IMR-90 (cell line): ENCODE results near the gene RNF32. TPM values are rescaled to one million over a fixed set of nuclear protein-coding genes. Genes with fewer than 3 reads are reported as not detected.

Experiments used
- ATAC-seq: fragments of 200-7000 bp; cut with Tn5 transposase; 2 replicates; pipeline ENCODE4 v1.9.1; 2020; ENCODE audit warnings: low read depth, mild to moderate bottlenecking, moderate library complexity
- BruUV-seq: library from RNA; stranded (reverse); fragments of 400-500 nt; replicated peaks from 2 replicates; lab custom pipeline; 2021; lab: Mats Ljungman, UMichigan
- CTCF ChIA-PET: fragments of 300-600 bp; formaldehyde crosslinking; extraction: SDS; loops from one replicate; lab custom pipeline; 2021; ENCODE audit warnings: antibody characterized with exemption; lab: Yijun Ruan, JAX
- POLR2A ChIA-PET: fragments of 300-600 bp; sonication (Branson Sonifier 250); formaldehyde crosslinking; loops from one replicate; lab custom pipeline; 2022; ENCODE audit warnings: antibody characterized with exemption; ENCODE audit not compliant: unreplicated experiment; lab: Charles Lee
- DNase-seq: peaks from one replicate; pipeline ENCODE4 v3.0.0; 2013
- H2AFZ ChIP-seq: replicated peaks from 2 replicates; pipeline ENCODE3; 2013; ENCODE audit warnings: low read length, mild to moderate bottlenecking; ENCODE audit not compliant: poor library complexity
- H2AK5ac ChIP-seq: 2 replicates; pipeline ENCODE4 v1.6.1; 2013; ENCODE audit warnings: low read depth, low read length, inconsistent platforms
- H2AK9ac ChIP-seq: replicated peaks from 2 replicates; pipeline ENCODE3; 2013; ENCODE audit warnings: mild to moderate bottlenecking, low read depth, low read length, moderate library complexity; ENCODE audit not compliant: poor library complexity
- H2BK120ac ChIP-seq: 2 replicates; pipeline ENCODE4 v1.6.1; 2013; ENCODE audit warnings: low read depth, low read length, inconsistent platforms
- H2BK15ac ChIP-seq: 3 replicates; pipeline ENCODE4 v1.6.1; 2013; ENCODE audit warnings: low read depth, low read length, inconsistent platforms
- H2BK20ac ChIP-seq: 2 replicates; pipeline ENCODE4 v1.6.1; 2013; ENCODE audit warnings: low read depth, mild to moderate bottlenecking, inconsistent platforms, low read length, moderate library complexity
- H2BK5ac ChIP-seq: 2 replicates; pipeline ENCODE4 v1.6.1; 2013; ENCODE audit warnings: mild to moderate bottlenecking, low read depth, low read length, inconsistent platforms; ENCODE audit not compliant: poor library complexity, severe bottlenecking
- H3K14ac ChIP-seq: replicated peaks from 2 replicates; pipeline ENCODE4 v1.6.1; 2013; ENCODE audit warnings: low read depth, low read length, inconsistent platforms
- H3K18ac ChIP-seq: 2 replicates; pipeline ENCODE4 v1.6.1; 2013; ENCODE audit warnings: low read depth, low read length, control low read depth
- H3K23ac ChIP-seq: 2 replicates; pipeline ENCODE4 v1.6.1; 2013; ENCODE audit warnings: low read depth, low read length, inconsistent platforms
- H3K27ac ChIP-seq: 2 replicates; pipeline ENCODE4 v1.5.1; 2013; ENCODE audit warnings: mild to moderate bottlenecking, control low read depth, low read length; ENCODE audit not compliant: insufficient read depth
- H3K27me3 ChIP-seq: 2 replicates; pipeline ENCODE4 v1.6.1; 2013; ENCODE audit warnings: low read length; ENCODE audit not compliant: control insufficient read depth, insufficient read depth
- H3K36me3 ChIP-seq: 2 replicates; pipeline ENCODE4 v1.6.1; 2013; ENCODE audit warnings: low read length, mixed read lengths; ENCODE audit not compliant: control insufficient read depth, insufficient read depth
- H3K4ac ChIP-seq: 2 replicates; pipeline ENCODE4 v1.6.1; 2013; ENCODE audit warnings: low read depth, low read length, inconsistent platforms
- H3K4me1 ChIP-seq: 2 replicates; pipeline ENCODE4 v1.6.1; 2013; ENCODE audit warnings: low read length, mixed read lengths; ENCODE audit not compliant: control insufficient read depth, insufficient read depth
- H3K4me2 ChIP-seq: 2 replicates; pipeline ENCODE4 v1.6.1; 2013; ENCODE audit warnings: low read depth, mild to moderate bottlenecking, control low read depth, low read length, moderate library complexity
- H3K4me3 ChIP-seq: 2 replicates; pipeline ENCODE4 v1.5.1; 2013; ENCODE audit warnings: low read depth, mild to moderate bottlenecking, control low read depth, low read length, moderate library complexity; ENCODE audit not compliant: insufficient read depth
- H3K56ac ChIP-seq: 2 replicates; pipeline ENCODE4 v1.6.1; 2013; ENCODE audit warnings: low read length, inconsistent platforms; ENCODE audit not compliant: insufficient read depth; ENCODE audit errors: extremely low read depth
- H3K79me1 ChIP-seq, 2 experiments: 2 replicates each; pipeline ENCODE4 v1.6.1; 2013; ENCODE audit warnings: low read length in 2 of 2, inconsistent platforms in 1 of 2, low read depth in 1 of 2
- H3K9ac ChIP-seq: 2 replicates; pipeline ENCODE4 v1.6.1; 2013; ENCODE audit warnings: low read depth, low read length, control low read depth
- H3K9me1 ChIP-seq: 2 replicates; pipeline ENCODE4 v1.6.1; 2013; ENCODE audit warnings: low read length, inconsistent platforms; ENCODE audit not compliant: insufficient read depth
- H3K9me3 ChIP-seq: 2 replicates; pipeline ENCODE4 v1.6.1; 2013; ENCODE audit warnings: low read length; ENCODE audit not compliant: control insufficient read depth, insufficient read depth
- H4K20me1 ChIP-seq: 2 replicates; pipeline ENCODE4 v1.6.1; 2013; ENCODE audit warnings: low read length, inconsistent platforms; ENCODE audit not compliant: insufficient read depth
- H4K5ac ChIP-seq: 2 replicates; pipeline ENCODE4 v1.6.1; 2013; ENCODE audit warnings: mild to moderate bottlenecking, low read depth, low read length, control low read depth
- H4K8ac ChIP-seq, 2 experiments: 2 replicates each; pipeline ENCODE4 v1.6.1; 2013; ENCODE audit warnings: low read depth in 2 of 2, low read length in 2 of 2, control low read depth in 1 of 2, inconsistent platforms in 1 of 2
- H4K91ac ChIP-seq: 2 replicates; pipeline ENCODE4 v1.6.1; 2013; ENCODE audit warnings: low read depth, low read length, inconsistent platforms; ENCODE audit not compliant: insufficient read depth
- BHLHE40 ChIP-seq: fragments of 150-350 bp; IDR thresholded peaks from 2 replicates; pipeline ENCODE4 v1.6.1; 2016; ENCODE audit warnings: mild to moderate bottlenecking, low read depth, low read length
- CEBPB ChIP-seq: IDR thresholded peaks from 2 replicates; pipeline ENCODE4 v1.6.1; 2012; ENCODE audit warnings: low read depth, low read length, improper control_type of control experiment
- CHD1 ChIP-seq: IDR thresholded peaks from 2 replicates; pipeline ENCODE4 v1.6.1; 2012; ENCODE audit warnings: low read depth, low read length, improper control_type of control experiment
- FOS ChIP-seq: fragments of 150-350 bp; IDR thresholded peaks from 2 replicates; pipeline ENCODE4 v1.6.1; 2016; ENCODE audit warnings: low read depth, low read length
- MAFK ChIP-seq: IDR thresholded peaks from 2 replicates; pipeline ENCODE4 v1.6.1; 2012; ENCODE audit warnings: low read depth, low read length, improper control_type of control experiment
- MAZ ChIP-seq: IDR thresholded peaks from 2 replicates; pipeline ENCODE4 v1.6.1; 2012; ENCODE audit warnings: low read depth, mild to moderate bottlenecking, low read length, improper control_type of control experiment, moderate library complexity, borderline replicate concordance
- MXI1 ChIP-seq: IDR thresholded peaks from 2 replicates; pipeline ENCODE4 v1.6.1; 2012; ENCODE audit warnings: low read depth, mild to moderate bottlenecking, low read length, moderate library complexity, borderline replicate concordance
- NFE2L2 ChIP-seq: fragments of 150-350 bp; IDR thresholded peaks from 2 replicates; pipeline ENCODE4 v1.6.1; 2016; ENCODE audit warnings: low read depth, mild to moderate bottlenecking, low read length
- POLR2A ChIP-seq: IDR thresholded peaks from 2 replicates; pipeline ENCODE4 v1.6.1; 2012; ENCODE audit warnings: mild to moderate bottlenecking, low read depth, low read length
- RAD21 ChIP-seq: IDR thresholded peaks from 2 replicates; pipeline ENCODE4 v1.6.1; 2012; ENCODE audit warnings: low read length, improper control_type of control experiment
- RCOR1 ChIP-seq: IDR thresholded peaks from 2 replicates; pipeline ENCODE4 v1.6.1; 2012; ENCODE audit warnings: mild to moderate bottlenecking, low read length, improper control_type of control experiment; ENCODE audit not compliant: insufficient replicate concordance
- RFX5 ChIP-seq: IDR thresholded peaks from 2 replicates; pipeline ENCODE4 v1.8.0; 2012; ENCODE audit warnings: low read depth, mild to moderate bottlenecking, low read length, moderate library complexity
- SMC3 ChIP-seq: fragments of 150-350 bp; IDR thresholded peaks from 2 replicates; pipeline ENCODE4 v1.6.1; 2016; ENCODE audit warnings: low read depth, mild to moderate bottlenecking, antibody characterized with exemption, low read length, moderate library complexity
- USF2 ChIP-seq: fragments of 150-350 bp; IDR thresholded peaks from 2 replicates; pipeline ENCODE4 v1.6.1; 2017; ENCODE audit warnings: mild to moderate bottlenecking, antibody characterized with exemption, low read length, low read depth
- WGBS, 2 experiments: methylation state at CpG; one replicate each; pipeline versions ENCODE4 v1.1.5 to v1.1.7; 2013; ENCODE audit warnings: missing lambda C conversion rate in 2 of 2; ENCODE audit not compliant: insufficient read length in 1 of 2; ENCODE audit errors: extremely low coverage in 2 of 2; 5-methylcytosine and 5-hydroxymethylcytosine counted together
- dilution Hi-C: fragments of 300-500 bp; cut with HindIII; formaldehyde crosslinking; loops from one replicate; pipeline ENCODE4 v1.14.3; 2018; ENCODE audit warnings: low sequenced_read_pairs; ENCODE audit not compliant: unreplicated experiment
- in situ Hi-C: fragments of 300-500 bp; cut with MboI; formaldehyde crosslinking; loops from 3 replicates; pipeline ENCODE4 v1.14.3; 2019; ENCODE audit warnings: low sequenced_read_pairs, inconsistent platforms, mixed read lengths
- intact Hi-C: fragments of 100-400 bp; cut with micrococcal nuclease; formaldehyde crosslinking; loops from 2 replicates; pipeline ENCODE4 v1.10.0; 2022
- polyA plus RNA-seq, 3 experiments: library from polyadenylated mRNA; depleted of rRNA; stranded (reverse); fragments of >200 nt; gene quantifications; 2 replicates each; pipeline ENCODE4 v1.2.3, GENCODE V29; 2012; ENCODE audit warnings: low replicate concordance in 1 of 3
- total RNA-seq: library from RNA; depleted of rRNA; stranded (reverse); fragments of >200 nt; gene quantifications from 2 replicates; pipeline ENCODE4 v1.2.3, GENCODE V29; 2012
- TF ChIP-seq, protein P1 (sequence below): conservative IDR thresholded peaks from 2 replicates; pipeline ENCODE4 v1.5.1; 2012; ENCODE audit warnings: mild to moderate bottlenecking, low read depth, low read length, improper control_type of control experiment
- TF ChIP-seq, protein P2 (sequence below): fragments of 150-350 bp; IDR thresholded peaks from 2 replicates; pipeline ENCODE4 v1.6.1; 2016; ENCODE audit warnings: low read depth, mild to moderate bottlenecking, low read length, moderate library complexity, borderline replicate concordance

RNF32 gene
- total and polyA plus RNA-seq, 2 of the 4 experiments (the other 2 are of a cell fraction) = 0.36 to 0.63 TPM

GRCh38 chr7:156682928-156683327 lies 42.4 kb downstream of the RNF32 start:
- Histone ChIP-seq H2BK5ac (no peak overlapping the region), H2AK9ac (no peak overlapping the region), H4K8ac (no peak overlapping the region), H4K5ac (no peak overlapping the region), H2BK20ac (no peak overlapping the region), H2AFZ (no peak overlapping the region), H3K23ac (no peak overlapping the region), H3K9me1 (0 out of 2 replicates have a peak, but pooled peaks cover 4% of the 10 kb centered on the region), H3K27ac (no peak overlapping the region), H3K27me3 (no peaks in the 10 kb centered on the region), H3K4ac (no peak overlapping the region), H3K9ac (no peak overlapping the region), H3K4me2 (no peak overlapping the region), H3K36me3 (peaks cover 5% of the 10 kb centered on the region; the same call in 1 of the 2 replicates), H3K4me3 (no peak overlapping the region), H2BK15ac (no peak overlapping the region), H2BK120ac (no peak overlapping the region), H3K4me1 (no peaks in the 10 kb centered on the region), H3K56ac (no peak overlapping the region), H3K18ac (no peak overlapping the region), H4K91ac (no peak overlapping the region), H4K20me1 (no peaks in the 10 kb centered on the region), H3K14ac (no peak overlapping the region), H2AK5ac (no peak overlapping the region), H3K79me1 (no peaks in the 10 kb centered on the region), H3K9me3 (no peaks in the 10 kb centered on the region)
- ChIA-PET POLR2A (no interaction called here), CTCF (no interaction called here)
- TF ChIP-seq, protein P1, sequence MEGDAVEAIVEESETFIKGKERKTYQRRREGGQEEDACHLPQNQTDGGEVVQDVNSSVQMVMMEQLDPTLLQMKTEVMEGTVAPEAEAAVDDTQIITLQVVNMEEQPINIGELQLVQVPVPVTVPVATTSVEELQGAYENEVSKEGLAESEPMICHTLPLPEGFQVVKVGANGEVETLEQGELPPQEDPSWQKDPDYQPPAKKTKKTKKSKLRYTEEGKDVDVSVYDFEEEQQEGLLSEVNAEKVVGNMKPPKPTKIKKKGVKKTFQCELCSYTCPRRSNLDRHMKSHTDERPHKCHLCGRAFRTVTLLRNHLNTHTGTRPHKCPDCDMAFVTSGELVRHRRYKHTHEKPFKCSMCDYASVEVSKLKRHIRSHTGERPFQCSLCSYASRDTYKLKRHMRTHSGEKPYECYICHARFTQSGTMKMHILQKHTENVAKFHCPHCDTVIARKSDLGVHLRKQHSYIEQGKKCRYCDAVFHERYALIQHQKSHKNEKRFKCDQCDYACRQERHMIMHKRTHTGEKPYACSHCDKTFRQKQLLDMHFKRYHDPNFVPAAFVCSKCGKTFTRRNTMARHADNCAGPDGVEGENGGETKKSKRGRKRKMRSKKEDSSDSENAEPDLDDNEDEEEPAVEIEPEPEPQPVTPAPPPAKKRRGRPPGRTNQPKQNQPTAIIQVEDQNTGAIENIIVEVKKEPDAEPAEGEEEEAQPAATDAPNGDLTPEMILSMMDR = no peak
- TF ChIP-seq BHLHE40 (no peak), USF2 (no peak), CHD1 (no peak), NFE2L2 (no peak), FOS (no peak), RAD21 (no peak), MAZ (no peak), RFX5 (no peak), CEBPB (no peak), MAFK (no peak), MXI1 (no peak), POLR2A (no peak), RCOR1 (no peak), SMC3 (no peak)
- TF ChIP-seq, protein P2, sequence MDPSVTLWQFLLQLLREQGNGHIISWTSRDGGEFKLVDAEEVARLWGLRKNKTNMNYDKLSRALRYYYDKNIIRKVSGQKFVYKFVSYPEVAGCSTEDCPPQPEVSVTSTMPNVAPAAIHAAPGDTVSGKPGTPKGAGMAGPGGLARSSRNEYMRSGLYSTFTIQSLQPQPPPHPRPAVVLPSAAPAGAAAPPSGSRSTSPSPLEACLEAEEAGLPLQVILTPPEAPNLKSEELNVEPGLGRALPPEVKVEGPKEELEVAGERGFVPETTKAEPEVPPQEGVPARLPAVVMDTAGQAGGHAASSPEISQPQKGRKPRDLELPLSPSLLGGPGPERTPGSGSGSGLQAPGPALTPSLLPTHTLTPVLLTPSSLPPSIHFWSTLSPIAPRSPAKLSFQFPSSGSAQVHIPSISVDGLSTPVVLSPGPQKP = no peak
- intact Hi-C loops (no loop called here), dilution Hi-C loops (no loop called here), in situ Hi-C loops (no loop called here)
- BruUV-seq = no TSS peak
- ATAC-seq = no peak
- DNase-seq = no peak
- WGBS, 2 experiments = no CpG with 5 or more reads among the region's 2 CpGs
